Panc1 (cell line): ENCODE data around the gene KLK8. TPM values are rescaled to one million over a fixed set of nuclear protein-coding genes. Genes with fewer than 3 reads are reported as not detected.
A peak's percentile ranks its signal among the peaks of the same experiment; 100 is the strongest.

Source experiments
- ATAC-seq: fragments of 200-7000 bp; cut with Tn5 transposase; 2 replicates; pipeline ENCODE4 v1.9.1; 2020; ENCODE audit warnings: mild to moderate bottlenecking, moderate library complexity
- BruUV-seq: library from RNA; stranded (reverse); fragments of 400-500 nt; replicated peaks from 2 replicates; lab custom pipeline; 2021; lab: Mats Ljungman, UMichigan
- CTCF ChIA-PET: fragments of 300-600 bp; sonication (Branson Sonifier 250); formaldehyde crosslinking; loops from one replicate; lab custom pipeline; 2022; ENCODE audit warnings: antibody characterized with exemption; lab: Charles Lee
- POLR2A ChIA-PET: fragments of 300-600 bp; sonication (Branson Sonifier 250); formaldehyde crosslinking; loops from one replicate; lab custom pipeline; 2022; ENCODE audit warnings: antibody characterized with exemption; lab: Charles Lee
- DNase-seq: peaks from one replicate; pipeline ENCODE4 v3.0.0-alpha.2; 2010; ENCODE audit warnings: low read depth, low spot score
- H3K27ac ChIP-seq: 2 replicates; pipeline ENCODE4 v1.5.1; 2011; ENCODE audit warnings: mild to moderate bottlenecking, low read length, inconsistent platforms
- H3K27me3 ChIP-seq: fragments of 200-500 bp; sonication (Bioruptor generic); 2 replicates; pipeline ENCODE4 v1.6.0; 2014; ENCODE audit warnings: low read length, inconsistent platforms; ENCODE audit not compliant: control insufficient read depth, insufficient read depth
- H3K36me3 ChIP-seq: fragments of 200-500 bp; sonication (Bioruptor generic); 2 replicates; pipeline ENCODE4 v1.5.1; 2014; ENCODE audit warnings: inconsistent platforms, mild to moderate bottlenecking, low read length, moderate library complexity; ENCODE audit not compliant: control insufficient read depth, insufficient read depth
- H3K4me1 ChIP-seq: 2 replicates; pipeline ENCODE4 v1.5.1; 2011; ENCODE audit warnings: inconsistent platforms, mild to moderate bottlenecking, low read length, moderate library complexity; ENCODE audit not compliant: control insufficient read depth, insufficient read depth
- H3K4me3 ChIP-seq, 2 experiments: 2 replicates each; pipeline ENCODE4 v1.5.1; 2011 to 2012; ENCODE audit warnings: low read depth in 2 of 2, low read length in 2 of 2, mild to moderate bottlenecking in 2 of 2, inconsistent platforms in 1 of 2, moderate library complexity in 1 of 2
- H3K9me3 ChIP-seq: fragments of 200-500 bp; sonication (Bioruptor generic); 2 replicates; pipeline ENCODE4 v1.5.1; 2014; ENCODE audit warnings: low read depth, mild to moderate bottlenecking, inconsistent platforms, low read length, moderate library complexity; ENCODE audit not compliant: control insufficient read depth, insufficient read depth
- POLR2AphosphoS5 ChIP-seq: IDR thresholded peaks from 2 replicates; pipeline ENCODE4 v1.6.1; 2012; ENCODE audit warnings: mild to moderate bottlenecking, low read depth, low read length, moderate library complexity
- REST ChIP-seq, 2 experiments: IDR thresholded peaks; 2 replicates each; pipeline ENCODE4 v1.6.1; 2011 to 2012; ENCODE audit warnings: low read depth in 2 of 2, control low read depth in 1 of 2, low read length in 1 of 2, mild to moderate bottlenecking in 1 of 2, moderate library complexity in 1 of 2; ENCODE audit not compliant: insufficient read depth in 1 of 2
- SIN3A ChIP-seq: IDR thresholded peaks from 2 replicates; pipeline ENCODE4 v1.6.1; 2012; ENCODE audit warnings: low read depth, mild to moderate bottlenecking, low read length, moderate library complexity, borderline replicate concordance; ENCODE audit not compliant: insufficient read depth
- TCF7L2 ChIP-seq: IDR thresholded peaks from 2 replicates; pipeline ENCODE4 v1.6.1; 2011; ENCODE audit warnings: mild to moderate bottlenecking, low read depth, low read length, inconsistent platforms
- in situ Hi-C: cut with HindIII; loops from 2 replicates; pipeline ENCODE4 v1.10.0; 2016; ENCODE audit warnings: low sequenced_read_pairs, low pct_unique_long_range_greater_than_20kb
- intact Hi-C: fragments of 100-400 bp; cut with micrococcal nuclease; formaldehyde crosslinking; loops from one replicate; pipeline ENCODE4 v1.10.0; 2022; ENCODE audit not compliant: unreplicated experiment
- total RNA-seq: library from RNA; stranded (reverse); gene quantifications from one replicate; pipeline ENCODE4 v1.2.1, GENCODE V29; 2021; ENCODE audit not compliant: unreplicated experiment
- TF ChIP-seq, protein P1 (sequence below): fragments of 450-650 bp; IDR thresholded peaks from 2 replicates; pipeline ENCODE4 v1.5.1; 2017; ENCODE audit warnings: mild to moderate bottlenecking

KLK8 gene
- total RNA-seq, 1 experiment from 2014 or later, result not detected

DNA sequence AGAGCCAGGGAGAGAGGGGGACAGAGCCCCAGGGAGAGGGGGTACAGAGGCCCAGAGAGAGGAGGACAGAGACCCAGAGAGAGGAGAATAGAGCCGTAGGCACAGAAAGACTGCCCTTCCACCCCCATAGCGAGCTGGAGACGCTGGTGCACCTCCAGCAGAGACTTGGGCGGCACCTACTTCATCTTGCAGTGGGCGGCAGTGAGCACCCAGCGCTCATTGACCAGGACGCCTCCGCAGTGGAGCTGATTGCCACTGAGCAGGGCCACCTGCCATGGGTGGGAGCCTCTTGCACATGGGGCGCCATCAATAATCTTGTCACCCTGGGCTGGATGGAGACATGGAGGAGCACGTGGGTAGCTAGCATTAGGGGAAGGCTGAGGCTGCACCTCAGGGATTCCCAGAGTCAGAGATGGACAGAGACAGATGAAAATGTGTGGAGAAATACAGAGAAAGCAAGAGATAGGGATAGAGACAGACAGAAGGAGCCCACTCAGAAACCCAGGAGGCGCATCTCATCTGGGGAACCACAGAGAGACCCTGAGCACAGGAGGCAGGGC lies 19.7 kb downstream of the KLK8 start:
- peak; percentile 66 for ATAC-seq

DNA sequence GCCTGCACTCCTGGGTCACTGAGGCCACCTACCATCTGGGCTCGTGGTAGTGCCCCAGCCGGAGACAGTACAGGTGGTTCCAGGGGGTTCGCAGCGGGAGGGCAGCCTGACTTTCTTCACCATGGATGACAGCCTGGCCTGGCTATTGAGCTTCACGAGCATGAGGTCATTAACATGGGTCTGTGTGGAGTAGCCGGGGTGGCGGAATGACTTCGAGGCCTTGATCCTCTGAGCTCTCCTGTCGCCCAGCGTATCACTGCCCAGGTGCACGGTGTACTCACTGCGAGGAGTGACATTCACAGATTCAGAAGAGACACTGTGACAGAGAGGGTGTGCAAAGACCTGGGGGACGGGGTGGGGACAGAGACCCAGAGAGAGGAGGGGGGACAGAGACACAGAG lies 21.2 kb downstream of the KLK8 start:
- POLR2A ChIA-PET, result no interaction called here
- DNase-seq (no peak), ATAC-seq (no peak)
- in situ Hi-C loops (no loop called here), intact Hi-C loops (no loop called here)
- Histone ChIP-seq H3K27ac (no peak overlapping the region), H3K9me3 (no peaks in the 10 kb centered on the region), H3K36me3 (no peaks in the 10 kb centered on the region), H3K4me1 (no peaks in the 10 kb centered on the region), H3K27me3 (peaks cover 1% of the 10 kb centered on the region), H3K4me3 (no peak overlapping the region)
- BruUV-seq, result no TSS peak
- TF ChIP-seq, protein P1, sequence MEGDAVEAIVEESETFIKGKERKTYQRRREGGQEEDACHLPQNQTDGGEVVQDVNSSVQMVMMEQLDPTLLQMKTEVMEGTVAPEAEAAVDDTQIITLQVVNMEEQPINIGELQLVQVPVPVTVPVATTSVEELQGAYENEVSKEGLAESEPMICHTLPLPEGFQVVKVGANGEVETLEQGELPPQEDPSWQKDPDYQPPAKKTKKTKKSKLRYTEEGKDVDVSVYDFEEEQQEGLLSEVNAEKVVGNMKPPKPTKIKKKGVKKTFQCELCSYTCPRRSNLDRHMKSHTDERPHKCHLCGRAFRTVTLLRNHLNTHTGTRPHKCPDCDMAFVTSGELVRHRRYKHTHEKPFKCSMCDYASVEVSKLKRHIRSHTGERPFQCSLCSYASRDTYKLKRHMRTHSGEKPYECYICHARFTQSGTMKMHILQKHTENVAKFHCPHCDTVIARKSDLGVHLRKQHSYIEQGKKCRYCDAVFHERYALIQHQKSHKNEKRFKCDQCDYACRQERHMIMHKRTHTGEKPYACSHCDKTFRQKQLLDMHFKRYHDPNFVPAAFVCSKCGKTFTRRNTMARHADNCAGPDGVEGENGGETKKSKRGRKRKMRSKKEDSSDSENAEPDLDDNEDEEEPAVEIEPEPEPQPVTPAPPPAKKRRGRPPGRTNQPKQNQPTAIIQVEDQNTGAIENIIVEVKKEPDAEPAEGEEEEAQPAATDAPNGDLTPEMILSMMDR, result no peak
- TF ChIP-seq REST (IDR thresholded peaks at IDR 0.05; ENCODE audit: insufficient read depth in 1 of 2, low read depth in 2 of 2, low read length in 1 of 2), result no peak
- TF ChIP-seq SIN3A, result no peak
- no peak for TF ChIP-seq POLR2AphosphoS5
- no peak for TF ChIP-seq TCF7L2
- CTCF ChIA-PET, result no interaction called here

More for the DNA sequence above, 19.7 kb downstream of the KLK8 start:
- in situ Hi-C loops (no loop called here), intact Hi-C loops (no loop called here)
- H3K36me3 ChIP-seq, result no peaks in the 10 kb centered on the region
- BruUV-seq, result no TSS peak
- no peaks in the 10 kb centered on the region for H3K9me3 ChIP-seq
- H3K27ac ChIP-seq, result no peak overlapping the region
- no peaks in the 10 kb centered on the region for H3K4me1 ChIP-seq
- peaks cover 2% of the 10 kb centered on the region for H3K27me3 ChIP-seq
- no peak overlapping the region for H3K4me3 ChIP-seq
- POLR2A ChIA-PET, result interaction anchor here (0.6 kb wide), 1 partner anchor 351 kb away, joined by 3 read pairs; no protein-coding TSS in a partner anchor
- TF ChIP-seq TCF7L2, result no peak
- TF ChIP-seq REST (IDR thresholded peaks at IDR 0.05; ENCODE audit: insufficient read depth in 1 of 2, low read depth in 2 of 2, low read length in 1 of 2), result no peak
- TF ChIP-seq, protein P1, result no peak
- TF ChIP-seq SIN3A, result no peak
- TF ChIP-seq POLR2AphosphoS5, result no peak
- CTCF ChIA-PET, result no interaction called here
- no peak for DNase-seq
